Neutrophil (primary cell): ENCODE measurements around the gene UCP2.

ENCODE experiments used
- H3K27ac ChIP-seq: fragments of 200-600 bp; sonication (generic); 2 replicates; pipeline ENCODE4 v1.5.1; 2016; ENCODE audit warnings: mild to moderate bottlenecking, moderate library complexity
- H3K27me3 ChIP-seq: fragments of 200-600 bp; sonication (generic); 2 replicates; pipeline ENCODE4 v1.6.0; 2016; ENCODE audit warnings: mild to moderate bottlenecking
- H3K36me3 ChIP-seq: fragments of 200-600 bp; sonication (generic); 2 replicates; pipeline ENCODE4 v1.5.1; 2017
- H3K4me1 ChIP-seq, 2 experiments: fragments of 200-600 bp in 1 of 2; sonication (generic) in 1 of 2; 1 replicate in 1 of 2; 2 replicates in 1 of 2; pipeline versions ENCODE4 v1.5.1 to v1.6.1; 2013 to 2016; ENCODE audit warnings: low read depth in 1 of 2, low read length in 1 of 2, mild to moderate bottlenecking in 1 of 2, moderate library complexity in 1 of 2; ENCODE audit not compliant: control insufficient read depth in 1 of 2, insufficient read depth in 1 of 2
- H3K4me3 ChIP-seq, 2 experiments: fragments of 200-600 bp in 1 of 2; sonication (generic) in 1 of 2; 1 replicate in 1 of 2; 2 replicates in 1 of 2; pipeline ENCODE4 v1.5.1; 2013 to 2016; ENCODE audit warnings: low read depth in 1 of 2, low read length in 1 of 2, mild to moderate bottlenecking in 1 of 2, moderate library complexity in 1 of 2
- H3K9me3 ChIP-seq: fragments of 200-600 bp; sonication (generic); 2 replicates; pipeline ENCODE4 v1.5.1; 2016
- CTCF ChIP-seq: fragments of 200-600 bp; sonication (generic); IDR thresholded peaks from 2 replicates; pipeline ENCODE4 v1.5.1; 2016; ENCODE audit warnings: antibody characterized with exemption

Gene UCP2

GRCh38 chr11:73950869-73951710 lies 31.6 kb downstream of the UCP2 start, which contains the start of gene DNAJB13:
TSS of gene DNAJB13 (plus strand) at chr11:73951026. CDS start at chr11:73951070, 44 bp downstream.
- no peak for TF ChIP-seq CTCF
- Histone ChIP-seq H3K4me1 (no peaks in the 10 kb centered on the region), H3K4me3 (no peak within 1 kb of the TSS), H3K27ac (no peak within 1 kb of the TSS), H3K27me3 (peaks cover 7% of the 10 kb centered on the region), H3K36me3 (no peaks in the 10 kb centered on the region), H3K9me3 (no peaks in the 10 kb centered on the region)

GRCh38 chr11:73949912-73950311 lies 32.7 kb downstream of the UCP2 start:
- no peak overlapping the region for H3K27ac ChIP-seq
- H3K4me1 ChIP-seq: no peaks in the 10 kb centered on the region
- TF ChIP-seq CTCF: no peak

GRCh38 chr11:73949246-73949645 lies 33.4 kb downstream of the UCP2 start:
- Histone ChIP-seq H3K9me3 (no peaks in the 10 kb centered on the region), H3K4me1 (no peaks in the 10 kb centered on the region), H3K27me3 (no peaks in the 10 kb centered on the region), H3K36me3 (no peaks in the 10 kb centered on the region), H3K4me3 (no peak overlapping the region), H3K27ac (no peak overlapping the region)
- no peak for TF ChIP-seq CTCF

More at GRCh38 chr11:73949912-73950311, 32.7 kb downstream of the UCP2 start:
- Histone ChIP-seq H3K27me3 (no peaks in the 10 kb centered on the region), H3K4me3 (no peak overlapping the region), H3K36me3 (no peaks in the 10 kb centered on the region), H3K9me3 (no peaks in the 10 kb centered on the region)

DNA sequence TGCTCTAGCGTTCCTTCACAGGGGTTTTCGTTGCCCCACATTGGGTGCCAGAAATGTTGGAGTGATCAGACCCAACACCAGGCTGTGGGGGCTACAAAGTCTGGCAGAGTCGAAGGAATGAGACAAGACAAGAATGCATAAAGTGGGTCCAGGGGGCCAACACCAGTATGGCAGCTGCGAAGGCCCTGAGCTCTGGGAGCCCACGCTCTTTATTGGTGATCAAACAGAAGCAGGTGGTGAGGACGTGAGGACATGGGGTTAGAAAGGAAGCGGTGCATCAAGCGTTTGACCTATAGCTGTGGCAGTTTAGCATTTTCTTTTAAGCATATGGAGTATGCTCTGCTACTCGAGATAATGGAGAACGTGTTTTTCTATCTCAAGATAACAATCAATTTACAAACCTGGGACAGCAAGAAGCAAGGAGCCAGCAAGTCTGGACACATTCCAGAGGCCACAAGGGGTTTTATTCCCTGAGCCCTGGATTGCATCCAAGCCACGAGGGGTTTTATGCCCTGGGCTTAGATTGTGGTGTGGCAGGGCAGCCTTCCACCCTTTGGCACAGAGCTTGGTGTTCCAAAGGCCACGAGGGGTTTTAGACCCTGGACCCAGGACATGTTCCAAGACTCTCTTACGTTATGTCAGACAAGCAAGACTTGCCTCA lies 35.7 kb downstream of the UCP2 start:
- Histone ChIP-seq H3K9me3 (no peaks in the 10 kb centered on the region), H3K27me3 (no peaks in the 10 kb centered on the region), H3K36me3 (no peaks in the 10 kb centered on the region), H3K4me1 (no peaks in the 10 kb centered on the region), H3K27ac (no peak overlapping the region), H3K4me3 (no peak overlapping the region)
- TF ChIP-seq CTCF: no peak

DNA sequence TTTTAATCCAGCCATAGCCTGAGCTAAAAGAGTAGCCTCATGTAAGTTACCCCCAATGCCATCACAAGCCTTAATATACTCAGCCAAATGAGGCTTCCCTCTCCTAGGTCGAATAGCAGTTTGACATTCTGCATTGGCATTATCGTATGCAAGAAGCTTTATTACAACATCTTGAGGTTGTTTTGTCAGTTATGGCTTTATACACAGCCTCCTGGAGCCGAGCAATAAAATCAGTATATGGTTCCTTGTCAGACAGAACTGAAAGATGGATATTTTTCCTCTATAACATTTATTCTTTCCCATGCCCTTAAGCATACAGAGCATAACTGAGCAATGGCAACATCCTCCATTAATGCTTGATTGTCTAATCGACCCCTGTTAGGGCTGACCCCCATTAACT lies 37.2 kb downstream of the UCP2 start:
- Histone ChIP-seq H3K27ac (no peak overlapping the region), H3K9me3 (no peaks in the 10 kb centered on the region), H3K36me3 (no peaks in the 10 kb centered on the region), H3K4me1 (no peaks in the 10 kb centered on the region), H3K27me3 (no peaks in the 10 kb centered on the region), H3K4me3 (no peak overlapping the region)
- TF ChIP-seq CTCF: no peak
